Endothelial cell of umbilical vein (primary cell): Measurements from ENCODE around the gene PTPRK. TPM values are rescaled to one million over a fixed set of nuclear protein-coding genes. Genes with fewer than 3 reads are reported as not detected.

Experiments
- BruUV-seq: library from RNA; stranded (reverse); fragments of 400-500 nt; replicated peaks from 2 replicates; lab custom pipeline; 2021; lab: Mats Ljungman, UMichigan
- CTCF ChIA-PET: fragments of 300-600, 350-600 bp; sonication (Branson Sonifier 250); formaldehyde crosslinking; loops from one replicate; lab custom pipeline; 2021; ENCODE audit warnings: antibody characterized with exemption, inconsistent platforms; lab: Charles Lee
- POLR2A ChIA-PET: fragments of 300-600, 350-600 bp; sonication (Branson Sonifier 250); formaldehyde crosslinking; loops from one replicate; lab custom pipeline; 2021; ENCODE audit warnings: antibody characterized with exemption, inconsistent platforms; lab: Charles Lee
- DNase-seq: peaks from one replicate; pipeline ENCODE4 v3.0.0-alpha.2; 2011; ENCODE audit warnings: low read depth, low spot score
- FAIRE-seq: peaks from 2 replicates; lab custom pipeline; 2011; peaks lifted over from hg19 to GRCh38; lab: Jason Lieb, UNC
- H2AFZ ChIP-seq: 2 replicates; pipeline ENCODE4 v1.6.0; 2012; ENCODE audit warnings: low read depth, low read length, control low read depth, inconsistent platforms
- H3K27ac ChIP-seq: 2 replicates; pipeline ENCODE4 v1.5.1; 2011; ENCODE audit warnings: low read depth, mild to moderate bottlenecking, control low read depth, low read length, moderate library complexity; ENCODE audit not compliant: insufficient read depth
- H3K27me3 ChIP-seq, 2 experiments: 2 replicates each; pipeline versions ENCODE4 v1.6.0 to v1.6.1; 2011; ENCODE audit warnings: low read length in 2 of 2, mixed read lengths in 1 of 2; ENCODE audit not compliant: control insufficient read depth in 2 of 2, insufficient read depth in 2 of 2
- H3K36me3 ChIP-seq, 2 experiments: 2 replicates in 1 of 2; 3 replicates in 1 of 2; pipeline ENCODE4 v1.5.1; 2011; ENCODE audit warnings: low read length in 2 of 2, mild to moderate bottlenecking in 1 of 2, moderate library complexity in 1 of 2; ENCODE audit not compliant: control insufficient read depth in 2 of 2, insufficient read depth in 2 of 2; ENCODE audit errors: extremely low read depth in 1 of 2
- H3K4me1 ChIP-seq: 3 replicates; pipeline ENCODE4 v1.5.1; 2011; ENCODE audit warnings: mild to moderate bottlenecking, low read length; ENCODE audit not compliant: control insufficient read depth, insufficient read depth; ENCODE audit errors: extremely low read depth
- H3K4me2 ChIP-seq: 2 replicates; pipeline ENCODE4 v1.6.1; 2011; ENCODE audit warnings: low read length, control low read depth, mixed read lengths; ENCODE audit not compliant: insufficient read depth
- H3K4me3 ChIP-seq, 3 experiments: fragments of 200-600 bp in 1 of 3; sonication (generic), shearing (Covaris generic) in 1 of 3; replicated peaks in 1 of 3; 2 replicates each; pipeline ENCODE4 v1.5.1; 2011 to 2016; ENCODE audit warnings: control low read depth in 3 of 3, low read length in 3 of 3, mild to moderate bottlenecking in 2 of 3, inconsistent platforms in 1 of 3, low read depth in 1 of 3, moderate library complexity in 1 of 3; ENCODE audit not compliant: insufficient read depth in 1 of 3
- H3K79me2 ChIP-seq: 2 replicates; pipeline ENCODE4 v1.6.0; 2012; ENCODE audit warnings: low read length, inconsistent platforms; ENCODE audit not compliant: control insufficient read depth, insufficient read depth
- H3K9ac ChIP-seq: replicated peaks from 2 replicates; pipeline ENCODE3; 2011; ENCODE audit warnings: low read length, control low read depth; ENCODE audit not compliant: insufficient read depth; ENCODE audit errors: extremely low read depth
- H3K9me1 ChIP-seq: replicated peaks from 3 replicates; pipeline ENCODE4 v1.6.0; 2011; ENCODE audit warnings: mild to moderate bottlenecking, low read length; ENCODE audit not compliant: control insufficient read depth, insufficient read depth; ENCODE audit errors: extremely low read depth
- H3K9me3 ChIP-seq: replicated peaks from 2 replicates; pipeline ENCODE4 v1.5.1; 2012; ENCODE audit warnings: low read length, inconsistent platforms; ENCODE audit not compliant: control insufficient read depth, insufficient read depth
- H4K20me1 ChIP-seq: replicated peaks from 2 replicates; pipeline ENCODE3; 2011; ENCODE audit warnings: mild to moderate bottlenecking, low read length; ENCODE audit not compliant: control insufficient read depth, insufficient read depth; ENCODE audit errors: extremely low read depth
- CTCF ChIP-seq, 2 donors: IDR thresholded peaks; 1 replicate in 1 of 2; 2 replicates in 1 of 2; pipeline ENCODE4 v1.5.1; 2011; ENCODE audit warnings: low read length in 2 of 2, mild to moderate bottlenecking in 2 of 2, moderate library complexity in 2 of 2, control low read depth in 1 of 2, inconsistent platforms in 1 of 2, low read depth in 1 of 2; ENCODE audit not compliant: insufficient read depth in 1 of 2; ENCODE audit errors: extremely low read depth in 1 of 2
- EZH2 ChIP-seq: IDR thresholded peaks from 2 replicates; pipeline ENCODE4 v1.6.1; 2012; ENCODE audit warnings: borderline replicate concordance, low read depth, mild to moderate bottlenecking, moderate library complexity, low read length, inconsistent platforms; ENCODE audit not compliant: severe bottlenecking
- FOS ChIP-seq: IDR thresholded peaks from 2 replicates; pipeline ENCODE4 v1.6.1; 2011; ENCODE audit warnings: mild to moderate bottlenecking, low read length, moderate library complexity, borderline replicate concordance; ENCODE audit not compliant: insufficient read depth
- GATA2 ChIP-seq: IDR thresholded peaks from 2 replicates; pipeline ENCODE4 v1.7.0; 2011; ENCODE audit warnings: low read depth, mild to moderate bottlenecking, moderate library complexity, mixed read lengths, low read length; ENCODE audit not compliant: insufficient read length, insufficient read depth
- JUN ChIP-seq: IDR thresholded peaks from 2 replicates; pipeline ENCODE4 v1.6.1; 2011; ENCODE audit warnings: borderline replicate concordance, low read depth; ENCODE audit not compliant: insufficient read length, insufficient read depth
- MAX ChIP-seq: IDR thresholded peaks from 2 replicates; pipeline ENCODE4 v1.6.1; 2011; ENCODE audit not compliant: insufficient read depth, insufficient read length
- MYC ChIP-seq: IDR thresholded peaks from one replicate; pipeline ENCODE4 v1.6.1; 2011; ENCODE audit warnings: mild to moderate bottlenecking, low read depth, low read length
- POLR2A ChIP-seq: IDR thresholded peaks from 2 replicates; pipeline ENCODE4 v1.6.1; 2012; ENCODE audit warnings: low read depth, mild to moderate bottlenecking, control low read depth, low read length
- POLR2AphosphoS5 ChIP-seq: IDR thresholded peaks from 2 replicates; pipeline ENCODE4 v1.6.1; 2012; ENCODE audit warnings: low read depth, mild to moderate bottlenecking, control low read depth, low read length, moderate library complexity; ENCODE audit not compliant: insufficient read depth
- dilution Hi-C: fragments of 300-500 bp; cut with MboI; formaldehyde crosslinking; loops from one replicate; pipeline ENCODE4 v1.15.0; 2019; ENCODE audit warnings: low sequenced_read_pairs; ENCODE audit not compliant: extremely low pct_ligation_motif_present
- intact Hi-C: fragments of 100-400 bp; cut with micrococcal nuclease; formaldehyde crosslinking; loops from one replicate; pipeline ENCODE4 v1.10.0; 2022
- polyA plus RNA-seq, 4 experiments: library from polyadenylated mRNA; depleted of rRNA in 3 of 4; stranded (reverse) in 3 of 4; unstranded in 1 of 4; fragments of >200 nt; gene quantifications; 2 replicates each; pipeline versions ENCODE4 v1.2.1 to v1.2.3, GENCODE V29; 2011 to 2012; ENCODE audit warnings: missing spikeins in 1 of 4
- total RNA-seq: library from RNA; stranded (reverse); gene quantifications from 2 replicates; pipeline ENCODE4 v1.2.3, GENCODE V29; 2021

The PTPRK gene
- total and polyA plus RNA-seq, 2 donors (not counting 3 experiments of a cell fraction or from before 2014, with no cell fraction given): 15.2 to 74.0 TPM

GRCh38 chr6:128007658-128008057, 512.7 kb downstream of the PTPRK start:
- ChIA-PET CTCF (interaction anchor here (1.2 kb wide), 1 partner anchor 36 kb away, joined by 3 read pairs; no protein-coding TSS in a partner anchor), POLR2A (no interaction called here)
- no TSS peak for BruUV-seq
- DNase-seq: no peak
- no peak for TF ChIP-seq MYC
- no peak for TF ChIP-seq POLR2A
- TF ChIP-seq CTCF (IDR thresholded peaks at IDR 0.05; ENCODE audit: extremely low read depth in 1 of 2, insufficient read depth in 1 of 2, low read depth in 1 of 2, low read length in 2 of 2): no peak
- no peak for TF ChIP-seq MAX
- TF ChIP-seq GATA2: no peak
- no peak for TF ChIP-seq FOS
- dilution Hi-C loops (no loop called here), intact Hi-C loops (no loop called here)
- H3K27me3 ChIP-seq: no peaks in the 10 kb centered on the region
- no peak overlapping the region for H2AFZ ChIP-seq
- H3K79me2 ChIP-seq: no peaks in the 10 kb centered on the region
- no peak overlapping the region for H3K4me2 ChIP-seq
- H3K27ac ChIP-seq: no peak overlapping the region
- FAIRE-seq: no peak
- no peaks in the 10 kb centered on the region for H3K36me3 ChIP-seq
- no peaks in the 10 kb centered on the region for H4K20me1 ChIP-seq
- no peaks in the 10 kb centered on the region for H3K9me3 ChIP-seq
- H3K9ac ChIP-seq: no peak overlapping the region
- H3K4me3 ChIP-seq: no peak overlapping the region
- peaks cover 2% of the 10 kb centered on the region for H3K9me1 ChIP-seq
- H3K4me1 ChIP-seq: no peaks in the 10 kb centered on the region

- no peak for FAIRE-seq
- CTCF ChIA-PET: no interaction called here
- POLR2A ChIA-PET: no interaction called here
- peak; percentile 24 for DNase-seq
- no peaks in the 10 kb centered on the region for H3K4me1 ChIP-seq
- no TSS peak for BruUV-seq
- no peak overlapping the region for H3K4me2 ChIP-seq
- H3K9me3 ChIP-seq: no peaks in the 10 kb centered on the region
- intact Hi-C loops: no loop called here
- no peak overlapping the region for H3K4me3 ChIP-seq
- H3K36me3 ChIP-seq: no peaks in the 10 kb centered on the region
- H2AFZ ChIP-seq: no peak overlapping the region
- no peak overlapping the region for H3K27ac ChIP-seq
- no peaks in the 10 kb centered on the region for H4K20me1 ChIP-seq
- no peaks in the 10 kb centered on the region for H3K79me2 ChIP-seq
- H3K9ac ChIP-seq: no peak overlapping the region
- no peaks in the 10 kb centered on the region for H3K27me3 ChIP-seq
- dilution Hi-C loops: no loop called here
- TF ChIP-seq MYC (no peak), EZH2 (no peak), POLR2A (no peak), POLR2AphosphoS5 (no peak), MAX (no peak), JUN (no peak), GATA2 (no peak), CTCF (IDR thresholded peaks at IDR 0.05; ENCODE audit: extremely low read depth in 1 of 2, insufficient read depth in 1 of 2, low read depth in 1 of 2, low read length in 2 of 2) (no peak)
- peaks cover 2% of the 10 kb centered on the region for H3K9me1 ChIP-seq
Measured at GRCh38 chr6:128005009-128005408, 515.4 kb downstream of the PTPRK start.
